A673 (cell line): ENCODE measurements around the gene DMKN.
"Not testable (repeated sequence)": the region's sequence is repeated elsewhere in the genome, so short reads cannot be mapped to it uniquely, and the experiment has no call there.

Experiments used
- EZH2 ChIP-seq: fragments of 200-600 bp; sonication (generic); IDR thresholded peaks from 2 replicates; pipeline ENCODE4 v1.6.1; 2017; ENCODE audit warnings: borderline replicate concordance, low read depth, mild to moderate bottlenecking, mixed read lengths, antibody characterized with exemption, low read length; ENCODE audit not compliant: poor library complexity, severe bottlenecking
- TF ChIP-seq, protein P1 (sequence below): fragments of 300-800, 200-600 bp; sonication (generic); conservative IDR thresholded peaks from 2 replicates; pipeline ENCODE4 v1.5.1; 2017; ENCODE audit warnings: low read depth, mild to moderate bottlenecking, antibody characterized with exemption, low read length, moderate library complexity, mixed read lengths

DNA sequence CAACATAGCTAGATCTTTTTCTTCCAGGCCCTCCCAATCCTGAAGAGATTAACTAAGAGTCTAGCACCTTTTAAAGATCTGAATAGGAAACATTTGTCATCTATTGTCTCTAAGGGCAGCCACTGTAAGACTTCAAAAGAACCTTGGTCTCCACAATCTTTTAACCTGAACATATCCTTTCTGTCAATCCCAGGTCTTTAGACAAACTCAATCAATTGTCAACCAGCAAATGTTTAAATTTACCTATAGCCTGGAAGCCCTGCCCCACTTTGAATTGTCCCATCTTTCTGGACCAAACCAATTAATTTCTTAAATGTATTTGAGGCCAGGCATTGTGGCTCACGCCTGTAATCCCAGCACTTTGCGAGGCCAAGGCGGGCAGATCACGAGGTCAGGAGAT is 42.4 kb downstream of the DMKN start:
- TF ChIP-seq, protein P1, sequence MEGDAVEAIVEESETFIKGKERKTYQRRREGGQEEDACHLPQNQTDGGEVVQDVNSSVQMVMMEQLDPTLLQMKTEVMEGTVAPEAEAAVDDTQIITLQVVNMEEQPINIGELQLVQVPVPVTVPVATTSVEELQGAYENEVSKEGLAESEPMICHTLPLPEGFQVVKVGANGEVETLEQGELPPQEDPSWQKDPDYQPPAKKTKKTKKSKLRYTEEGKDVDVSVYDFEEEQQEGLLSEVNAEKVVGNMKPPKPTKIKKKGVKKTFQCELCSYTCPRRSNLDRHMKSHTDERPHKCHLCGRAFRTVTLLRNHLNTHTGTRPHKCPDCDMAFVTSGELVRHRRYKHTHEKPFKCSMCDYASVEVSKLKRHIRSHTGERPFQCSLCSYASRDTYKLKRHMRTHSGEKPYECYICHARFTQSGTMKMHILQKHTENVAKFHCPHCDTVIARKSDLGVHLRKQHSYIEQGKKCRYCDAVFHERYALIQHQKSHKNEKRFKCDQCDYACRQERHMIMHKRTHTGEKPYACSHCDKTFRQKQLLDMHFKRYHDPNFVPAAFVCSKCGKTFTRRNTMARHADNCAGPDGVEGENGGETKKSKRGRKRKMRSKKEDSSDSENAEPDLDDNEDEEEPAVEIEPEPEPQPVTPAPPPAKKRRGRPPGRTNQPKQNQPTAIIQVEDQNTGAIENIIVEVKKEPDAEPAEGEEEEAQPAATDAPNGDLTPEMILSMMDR, result not testable (repeated sequence)
- not testable (repeated sequence) for TF ChIP-seq EZH2
